IMR-90 (cell line): ENCODE data around the gene MLH3. TPM values are rescaled to one million over a fixed set of nuclear protein-coding genes. Genes with fewer than 3 reads are reported as not detected.

ENCODE experiments used
- ATAC-seq: fragments of 200-7000 bp; cut with Tn5 transposase; 2 replicates; pipeline ENCODE4 v1.9.1; 2020; ENCODE audit warnings: low read depth, mild to moderate bottlenecking, moderate library complexity
- BruUV-seq: library from RNA; stranded (reverse); fragments of 400-500 nt; replicated peaks from 2 replicates; lab custom pipeline; 2021; lab: Mats Ljungman, UMichigan
- CTCF ChIA-PET: fragments of 300-600 bp; formaldehyde crosslinking; extraction: SDS; loops from one replicate; lab custom pipeline; 2021; ENCODE audit warnings: antibody characterized with exemption; lab: Yijun Ruan, JAX
- POLR2A ChIA-PET: fragments of 300-600 bp; sonication (Branson Sonifier 250); formaldehyde crosslinking; loops from one replicate; lab custom pipeline; 2022; ENCODE audit warnings: antibody characterized with exemption; ENCODE audit not compliant: unreplicated experiment; lab: Charles Lee
- DNase-seq: peaks from one replicate; pipeline ENCODE4 v3.0.0; 2013
- H2AFZ ChIP-seq: replicated peaks from 2 replicates; pipeline ENCODE3; 2013; ENCODE audit warnings: low read length, mild to moderate bottlenecking; ENCODE audit not compliant: poor library complexity
- H2AK5ac ChIP-seq: 2 replicates; pipeline ENCODE4 v1.6.1; 2013; ENCODE audit warnings: low read depth, low read length, inconsistent platforms
- H2AK9ac ChIP-seq: replicated peaks from 2 replicates; pipeline ENCODE3; 2013; ENCODE audit warnings: mild to moderate bottlenecking, low read depth, low read length, moderate library complexity; ENCODE audit not compliant: poor library complexity
- H2BK120ac ChIP-seq: 2 replicates; pipeline ENCODE4 v1.6.1; 2013; ENCODE audit warnings: low read depth, low read length, inconsistent platforms
- H2BK15ac ChIP-seq: 3 replicates; pipeline ENCODE4 v1.6.1; 2013; ENCODE audit warnings: low read depth, low read length, inconsistent platforms
- H2BK20ac ChIP-seq: 2 replicates; pipeline ENCODE4 v1.6.1; 2013; ENCODE audit warnings: low read depth, mild to moderate bottlenecking, inconsistent platforms, low read length, moderate library complexity
- H2BK5ac ChIP-seq: 2 replicates; pipeline ENCODE4 v1.6.1; 2013; ENCODE audit warnings: mild to moderate bottlenecking, low read depth, low read length, inconsistent platforms; ENCODE audit not compliant: poor library complexity, severe bottlenecking
- H3K14ac ChIP-seq: replicated peaks from 2 replicates; pipeline ENCODE4 v1.6.1; 2013; ENCODE audit warnings: low read depth, low read length, inconsistent platforms
- H3K18ac ChIP-seq: 2 replicates; pipeline ENCODE4 v1.6.1; 2013; ENCODE audit warnings: low read depth, low read length, control low read depth
- H3K23ac ChIP-seq: 2 replicates; pipeline ENCODE4 v1.6.1; 2013; ENCODE audit warnings: low read depth, low read length, inconsistent platforms
- H3K27ac ChIP-seq: 2 replicates; pipeline ENCODE4 v1.5.1; 2013; ENCODE audit warnings: mild to moderate bottlenecking, control low read depth, low read length; ENCODE audit not compliant: insufficient read depth
- H3K27me3 ChIP-seq: 2 replicates; pipeline ENCODE4 v1.6.1; 2013; ENCODE audit warnings: low read length; ENCODE audit not compliant: control insufficient read depth, insufficient read depth
- H3K36me3 ChIP-seq: 2 replicates; pipeline ENCODE4 v1.6.1; 2013; ENCODE audit warnings: low read length, mixed read lengths; ENCODE audit not compliant: control insufficient read depth, insufficient read depth
- H3K4ac ChIP-seq: 2 replicates; pipeline ENCODE4 v1.6.1; 2013; ENCODE audit warnings: low read depth, low read length, inconsistent platforms
- H3K4me1 ChIP-seq: 2 replicates; pipeline ENCODE4 v1.6.1; 2013; ENCODE audit warnings: low read length, mixed read lengths; ENCODE audit not compliant: control insufficient read depth, insufficient read depth
- H3K4me2 ChIP-seq: 2 replicates; pipeline ENCODE4 v1.6.1; 2013; ENCODE audit warnings: low read depth, mild to moderate bottlenecking, control low read depth, low read length, moderate library complexity
- H3K4me3 ChIP-seq: 2 replicates; pipeline ENCODE4 v1.5.1; 2013; ENCODE audit warnings: low read depth, mild to moderate bottlenecking, control low read depth, low read length, moderate library complexity; ENCODE audit not compliant: insufficient read depth
- H3K56ac ChIP-seq: 2 replicates; pipeline ENCODE4 v1.6.1; 2013; ENCODE audit warnings: low read length, inconsistent platforms; ENCODE audit not compliant: insufficient read depth; ENCODE audit errors: extremely low read depth
- H3K79me1 ChIP-seq, 2 experiments: 2 replicates each; pipeline ENCODE4 v1.6.1; 2013; ENCODE audit warnings: low read length in 2 of 2, inconsistent platforms in 1 of 2, low read depth in 1 of 2
- H3K9ac ChIP-seq: 2 replicates; pipeline ENCODE4 v1.6.1; 2013; ENCODE audit warnings: low read depth, low read length, control low read depth
- H3K9me1 ChIP-seq: 2 replicates; pipeline ENCODE4 v1.6.1; 2013; ENCODE audit warnings: low read length, inconsistent platforms; ENCODE audit not compliant: insufficient read depth
- H3K9me3 ChIP-seq: 2 replicates; pipeline ENCODE4 v1.6.1; 2013; ENCODE audit warnings: low read length; ENCODE audit not compliant: control insufficient read depth, insufficient read depth
- H4K20me1 ChIP-seq: 2 replicates; pipeline ENCODE4 v1.6.1; 2013; ENCODE audit warnings: low read length, inconsistent platforms; ENCODE audit not compliant: insufficient read depth
- H4K5ac ChIP-seq: 2 replicates; pipeline ENCODE4 v1.6.1; 2013; ENCODE audit warnings: mild to moderate bottlenecking, low read depth, low read length, control low read depth
- H4K8ac ChIP-seq, 2 experiments: 2 replicates each; pipeline ENCODE4 v1.6.1; 2013; ENCODE audit warnings: low read depth in 2 of 2, low read length in 2 of 2, control low read depth in 1 of 2, inconsistent platforms in 1 of 2
- H4K91ac ChIP-seq: 2 replicates; pipeline ENCODE4 v1.6.1; 2013; ENCODE audit warnings: low read depth, low read length, inconsistent platforms; ENCODE audit not compliant: insufficient read depth
- BHLHE40 ChIP-seq: fragments of 150-350 bp; IDR thresholded peaks from 2 replicates; pipeline ENCODE4 v1.6.1; 2016; ENCODE audit warnings: mild to moderate bottlenecking, low read depth, low read length
- CEBPB ChIP-seq: IDR thresholded peaks from 2 replicates; pipeline ENCODE4 v1.6.1; 2012; ENCODE audit warnings: low read depth, low read length, improper control_type of control experiment
- CHD1 ChIP-seq: IDR thresholded peaks from 2 replicates; pipeline ENCODE4 v1.6.1; 2012; ENCODE audit warnings: low read depth, low read length, improper control_type of control experiment
- ELK1 ChIP-seq: fragments of 150-350 bp; IDR thresholded peaks from 2 replicates; pipeline ENCODE4 v1.6.1; 2016; ENCODE audit warnings: low read depth, mild to moderate bottlenecking, low read length, moderate library complexity, borderline replicate concordance
- FOS ChIP-seq: fragments of 150-350 bp; IDR thresholded peaks from 2 replicates; pipeline ENCODE4 v1.6.1; 2016; ENCODE audit warnings: low read depth, low read length
- MAFK ChIP-seq: IDR thresholded peaks from 2 replicates; pipeline ENCODE4 v1.6.1; 2012; ENCODE audit warnings: low read depth, low read length, improper control_type of control experiment
- MAZ ChIP-seq: IDR thresholded peaks from 2 replicates; pipeline ENCODE4 v1.6.1; 2012; ENCODE audit warnings: low read depth, mild to moderate bottlenecking, low read length, improper control_type of control experiment, moderate library complexity, borderline replicate concordance
- MXI1 ChIP-seq: IDR thresholded peaks from 2 replicates; pipeline ENCODE4 v1.6.1; 2012; ENCODE audit warnings: low read depth, mild to moderate bottlenecking, low read length, moderate library complexity, borderline replicate concordance
- NFE2L2 ChIP-seq: fragments of 150-350 bp; IDR thresholded peaks from 2 replicates; pipeline ENCODE4 v1.6.1; 2016; ENCODE audit warnings: low read depth, mild to moderate bottlenecking, low read length
- POLR2A ChIP-seq: IDR thresholded peaks from 2 replicates; pipeline ENCODE4 v1.6.1; 2012; ENCODE audit warnings: mild to moderate bottlenecking, low read depth, low read length
- RAD21 ChIP-seq: IDR thresholded peaks from 2 replicates; pipeline ENCODE4 v1.6.1; 2012; ENCODE audit warnings: low read length, improper control_type of control experiment
- RCOR1 ChIP-seq: IDR thresholded peaks from 2 replicates; pipeline ENCODE4 v1.6.1; 2012; ENCODE audit warnings: mild to moderate bottlenecking, low read length, improper control_type of control experiment; ENCODE audit not compliant: insufficient replicate concordance
- RFX5 ChIP-seq: IDR thresholded peaks from 2 replicates; pipeline ENCODE4 v1.8.0; 2012; ENCODE audit warnings: low read depth, mild to moderate bottlenecking, low read length, moderate library complexity
- SMC3 ChIP-seq: fragments of 150-350 bp; IDR thresholded peaks from 2 replicates; pipeline ENCODE4 v1.6.1; 2016; ENCODE audit warnings: low read depth, mild to moderate bottlenecking, antibody characterized with exemption, low read length, moderate library complexity
- WGBS, 2 experiments: methylation state at CpG; one replicate each; pipeline versions ENCODE4 v1.1.5 to v1.1.7; 2013; ENCODE audit warnings: missing lambda C conversion rate in 2 of 2; ENCODE audit not compliant: insufficient read length in 1 of 2; ENCODE audit errors: extremely low coverage in 2 of 2; 5-methylcytosine and 5-hydroxymethylcytosine counted together
- dilution Hi-C: fragments of 300-500 bp; cut with HindIII; formaldehyde crosslinking; loops from one replicate; pipeline ENCODE4 v1.14.3; 2018; ENCODE audit warnings: low sequenced_read_pairs; ENCODE audit not compliant: unreplicated experiment
- in situ Hi-C: fragments of 300-500 bp; cut with MboI; formaldehyde crosslinking; loops from 3 replicates; pipeline ENCODE4 v1.14.3; 2019; ENCODE audit warnings: low sequenced_read_pairs, inconsistent platforms, mixed read lengths
- intact Hi-C: fragments of 100-400 bp; cut with micrococcal nuclease; formaldehyde crosslinking; loops from 2 replicates; pipeline ENCODE4 v1.10.0; 2022
- polyA plus RNA-seq, 3 experiments: library from polyadenylated mRNA; depleted of rRNA; stranded (reverse); fragments of >200 nt; gene quantifications; 2 replicates each; pipeline ENCODE4 v1.2.3, GENCODE V29; 2012; ENCODE audit warnings: low replicate concordance in 1 of 3
- total RNA-seq: library from RNA; depleted of rRNA; stranded (reverse); fragments of >200 nt; gene quantifications from 2 replicates; pipeline ENCODE4 v1.2.3, GENCODE V29; 2012
- TF ChIP-seq, protein P1 (sequence below): fragments of 150-350 bp; IDR thresholded peaks from 2 replicates; pipeline ENCODE4 v1.6.1; 2017; ENCODE audit warnings: mild to moderate bottlenecking, antibody characterized with exemption, low read length, low read depth
- TF ChIP-seq, protein P2 (sequence below): conservative IDR thresholded peaks from 2 replicates; pipeline ENCODE4 v1.5.1; 2012; ENCODE audit warnings: mild to moderate bottlenecking, low read depth, low read length, improper control_type of control experiment

The MLH3 gene
- total and polyA plus RNA-seq, 2 of the 4 experiments (the other 2 are of a cell fraction) = 5.6 to 14.7 TPM

GRCh38 chr14:75095690-75096089 lies 44.4 kb upstream of the MLH3 start:
- no peak overlapping the region for H3K27ac ChIP-seq
- no peaks in the 10 kb centered on the region for H3K9me3 ChIP-seq
- H3K4ac ChIP-seq = no peak overlapping the region
- H4K8ac ChIP-seq = no peak overlapping the region
- dilution Hi-C loops = no loop called here
- no peak overlapping the region for H2BK20ac ChIP-seq
- H3K36me3 ChIP-seq = peaks cover 30% of the 10 kb centered on the region
- H2AFZ ChIP-seq = no peak overlapping the region
- H2AK5ac ChIP-seq = no peak overlapping the region
- no peak for DNase-seq
- no peak for TF ChIP-seq MAZ
- no peak for TF ChIP-seq ELK1
- TF ChIP-seq, protein P1, sequence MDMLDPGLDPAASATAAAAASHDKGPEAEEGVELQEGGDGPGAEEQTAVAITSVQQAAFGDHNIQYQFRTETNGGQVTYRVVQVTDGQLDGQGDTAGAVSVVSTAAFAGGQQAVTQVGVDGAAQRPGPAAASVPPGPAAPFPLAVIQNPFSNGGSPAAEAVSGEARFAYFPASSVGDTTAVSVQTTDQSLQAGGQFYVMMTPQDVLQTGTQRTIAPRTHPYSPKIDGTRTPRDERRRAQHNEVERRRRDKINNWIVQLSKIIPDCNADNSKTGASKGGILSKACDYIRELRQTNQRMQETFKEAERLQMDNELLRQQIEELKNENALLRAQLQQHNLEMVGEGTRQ = no peak
- TF ChIP-seq NFE2L2 = no peak
- no peak for TF ChIP-seq FOS
- no peak for TF ChIP-seq BHLHE40
- no peak for TF ChIP-seq RAD21
- TF ChIP-seq RFX5 = no peak
- TF ChIP-seq CHD1 = no peak
- TF ChIP-seq MAFK = no peak
- TF ChIP-seq CEBPB = no peak
- TF ChIP-seq POLR2A = no peak
- no peak for TF ChIP-seq SMC3
- TF ChIP-seq RCOR1 = no peak
- TF ChIP-seq MXI1 = no peak
- TF ChIP-seq, protein P2, sequence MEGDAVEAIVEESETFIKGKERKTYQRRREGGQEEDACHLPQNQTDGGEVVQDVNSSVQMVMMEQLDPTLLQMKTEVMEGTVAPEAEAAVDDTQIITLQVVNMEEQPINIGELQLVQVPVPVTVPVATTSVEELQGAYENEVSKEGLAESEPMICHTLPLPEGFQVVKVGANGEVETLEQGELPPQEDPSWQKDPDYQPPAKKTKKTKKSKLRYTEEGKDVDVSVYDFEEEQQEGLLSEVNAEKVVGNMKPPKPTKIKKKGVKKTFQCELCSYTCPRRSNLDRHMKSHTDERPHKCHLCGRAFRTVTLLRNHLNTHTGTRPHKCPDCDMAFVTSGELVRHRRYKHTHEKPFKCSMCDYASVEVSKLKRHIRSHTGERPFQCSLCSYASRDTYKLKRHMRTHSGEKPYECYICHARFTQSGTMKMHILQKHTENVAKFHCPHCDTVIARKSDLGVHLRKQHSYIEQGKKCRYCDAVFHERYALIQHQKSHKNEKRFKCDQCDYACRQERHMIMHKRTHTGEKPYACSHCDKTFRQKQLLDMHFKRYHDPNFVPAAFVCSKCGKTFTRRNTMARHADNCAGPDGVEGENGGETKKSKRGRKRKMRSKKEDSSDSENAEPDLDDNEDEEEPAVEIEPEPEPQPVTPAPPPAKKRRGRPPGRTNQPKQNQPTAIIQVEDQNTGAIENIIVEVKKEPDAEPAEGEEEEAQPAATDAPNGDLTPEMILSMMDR = no peak
- H3K23ac ChIP-seq = no peak overlapping the region
- in situ Hi-C loops = no loop called here
- no peak overlapping the region for H3K56ac ChIP-seq
- H3K79me1 ChIP-seq = peaks cover 0 to 3% of the 10 kb centered on the region in 2 experiments; a peak in 2 of 4 replicates
- ATAC-seq = no peak
- H3K27me3 ChIP-seq = no peaks in the 10 kb centered on the region
- no peak overlapping the region for H2BK15ac ChIP-seq
- H4K20me1 ChIP-seq = no peaks in the 10 kb centered on the region
- 100% methylated on average over 3 of the region's 4 CpGs; no CpG with 5 or more reads in 1 of the 2 experiments for WGBS, 2 experiments
- H4K91ac ChIP-seq = no peak overlapping the region
- 0 out of 2 replicates have a peak, but pooled peaks cover under 1% of the 10 kb centered on the region for H3K4me1 ChIP-seq
- no peak overlapping the region for H3K18ac ChIP-seq
- BruUV-seq = no TSS peak
- no peak overlapping the region for H3K4me2 ChIP-seq
- intact Hi-C loops = no loop called here
- H3K4me3 ChIP-seq = no peak overlapping the region
- no peaks in the 10 kb centered on the region for H3K9me1 ChIP-seq
- H2BK5ac ChIP-seq = no peak overlapping the region
- CTCF ChIA-PET = interaction anchor here (0.7 kb wide), 1 partner anchor 203 kb away, joined by 5 read pairs; no protein-coding TSS in a partner anchor
- POLR2A ChIA-PET = no interaction called here
- H3K14ac ChIP-seq = no peak overlapping the region
- H3K9ac ChIP-seq = no peak overlapping the region
- no peak overlapping the region for H2BK120ac ChIP-seq
- no peak overlapping the region for H4K5ac ChIP-seq
- H2AK9ac ChIP-seq = no peak overlapping the region
